ENCODE results near the gene CCDC110. TPM values are rescaled to one million over a fixed set of nuclear protein-coding genes. Genes with fewer than 3 reads are reported as not detected.

Gene CCDC110
- total and polyA plus RNA-seq, 9 of the 15 experiments (the other 6 are each of a cell fraction or from before 2014, with no cell fraction given), result 0.04 to 0.35 (median 0.07) TPM; not detected in 4

DNA sequence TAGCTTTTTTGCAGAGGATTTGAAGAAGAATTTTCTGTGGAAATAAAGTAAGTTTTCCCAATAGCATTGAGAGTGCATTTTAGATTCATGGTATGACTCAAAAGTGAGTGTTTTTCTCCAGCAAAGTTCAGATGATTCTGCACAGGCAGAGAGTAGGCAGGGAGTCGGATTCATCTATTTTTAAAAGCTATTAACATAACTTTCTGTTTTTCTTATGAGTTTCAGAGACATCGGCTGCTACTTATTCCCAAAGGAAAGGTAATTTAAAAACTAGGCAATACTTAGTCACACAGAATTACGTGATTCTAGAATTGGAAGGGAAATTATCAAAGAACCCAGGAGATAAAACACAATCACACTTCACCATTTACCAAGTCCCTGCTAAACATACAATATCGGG is 4.4 kb downstream of the CCDC110 start:
- H3K4me2 ChIP-seq (ENCODE audit: insufficient read depth, low read length), result no peak overlapping the region
- intact Hi-C loops (cut with micrococcal nuclease) (no loop called here), in situ Hi-C loops (cut with MboI) (no loop called here)
- no peak overlapping the region for H3K4me3 ChIP-seq
- 0% methylated on average over 4 of the region's 4 CpGs for WGBS (ENCODE audit: insufficient coverage, low coverage, missing lambda C conversion rate)
- H3K36me3 ChIP-seq (ENCODE audit: control insufficient read depth, insufficient read depth, low read length), result no peaks in the 10 kb centered on the region
- TF ChIP-seq FOXO4 (CRISPR knock-in tag; IDR thresholded peaks at IDR 0.05), result no peak
- TF ChIP-seq, protein P1, sequence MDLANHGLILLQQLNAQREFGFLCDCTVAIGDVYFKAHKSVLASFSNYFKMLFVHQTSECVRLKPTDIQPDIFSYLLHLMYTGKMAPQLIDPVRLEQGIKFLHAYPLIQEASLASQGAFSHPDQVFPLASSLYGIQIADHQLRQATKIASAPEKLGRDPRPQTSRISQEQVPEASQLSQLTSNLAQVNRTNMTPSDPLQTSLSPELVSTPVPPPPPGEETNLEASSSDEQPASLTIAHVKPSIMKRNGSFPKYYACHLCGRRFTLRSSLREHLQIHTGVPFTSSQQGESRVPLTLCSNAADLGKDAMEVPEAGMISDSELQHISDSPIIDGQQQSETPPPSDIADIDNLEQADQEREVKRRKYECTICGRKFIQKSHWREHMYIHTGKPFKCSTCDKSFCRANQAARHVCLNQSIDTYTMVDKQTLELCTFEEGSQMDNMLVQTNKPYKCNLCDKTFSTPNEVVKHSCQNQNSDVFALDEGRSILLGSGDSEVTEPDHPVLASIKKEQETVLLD (IDR thresholded peaks at IDR 0.05), result no peak
- TF ChIP-seq AFF1 (IDR thresholded peaks at IDR 0.05; ENCODE audit: low read depth in 1 of 2, partially characterized antibody in 2 of 2), result no peak
- TF ChIP-seq ZBTB17 (CRISPR knock-in tag; IDR thresholded peaks at IDR 0.05), result no peak
- no peak for TF ChIP-seq XRCC3 (IDR thresholded peaks at IDR 0.05)
- H3K9me1 ChIP-seq (ENCODE audit: control insufficient read depth, insufficient read depth, low read length), result no peaks in the 10 kb centered on the region
- no peaks in the 10 kb centered on the region for H4K20me1 ChIP-seq (replicated peaks; ENCODE audit: control insufficient read depth, insufficient read depth, low read length)
- H3K27ac ChIP-seq (ENCODE audit: extremely low read depth, low read depth, low read length), result no peak overlapping the region
- H3K79me2 ChIP-seq (ENCODE audit: control insufficient read depth, insufficient read depth, low read length), result no peaks in the 10 kb centered on the region
- no peak overlapping the region for H3K9ac ChIP-seq (ENCODE audit: insufficient read depth in 1 of 2, low read depth in 2 of 2, low read length in 2 of 2)
- peaks cover 44 to 53% of the 10 kb centered on the region in 2 experiments for H3K27me3 ChIP-seq (ENCODE audit: control insufficient read depth in 2 of 2, insufficient read depth in 2 of 2, low read length in 2 of 2)
- BruUV-seq (replicated peaks), result no TSS peak
- DNase-seq (ENCODE audit: extremely low read depth in 1 of 4, low spot score in 3 of 4) (no peak), ATAC-seq (no peak), FAIRE-seq (no peak)
- no peak overlapping the region for H2AFZ ChIP-seq (ENCODE audit: low read depth, low read length)
- H3K4me1 ChIP-seq (replicated peaks in 1 of 2; ENCODE audit: control insufficient read depth in 2 of 2, insufficient read depth in 2 of 2, low read length in 2 of 2), result peaks cover 8 to 12% of the 10 kb centered on the region in 2 experiments
- ChIA-PET CTCF (ENCODE audit: low intra/inter-chr PET ratio) (no interaction called here), POLR2A (interaction anchor here (0.8 kb wide), 1 partner anchor 13 kb away, joined by 3 read pairs; no protein-coding TSS in a partner anchor)
- H3K9me3 ChIP-seq (replicated peaks; ENCODE audit: control insufficient read depth, insufficient read depth, low read depth, low read length), result peaks cover 2% of the 10 kb centered on the region; the same call in 1 of the 2 replicates

All from K562 (cell line).